ENCODE measurements around the gene SERPIND1. TPM values are rescaled to one million over a fixed set of nuclear protein-coding genes. Genes with fewer than 3 reads are reported as not detected.

The SERPIND1 gene
- polyA plus RNA-seq, 2 donors = 0.06 to 0.20 TPM

GRCh38 chr22:20834206-20834605, 60.3 kb downstream of the SERPIND1 start:
- peaks cover 0 to 10% of the 10 kb centered on the region in 2 donors for H3K36me3 ChIP-seq (ENCODE audit: control insufficient read depth in 2 of 2, insufficient read depth in 2 of 2, low read length in 1 of 2)

GRCh38 chr22:20834725-20835124, 60.8 kb downstream of the SERPIND1 start:
- H3K36me3 ChIP-seq (ENCODE audit: control insufficient read depth in 2 of 2, insufficient read depth in 2 of 2, low read length in 1 of 2) = peaks cover 0 to 10% of the 10 kb centered on the region in 2 donors

More at GRCh38 chr22:20834206-20834605, 60.3 kb downstream of the SERPIND1 start:
- H3K4me1 ChIP-seq (ENCODE audit: control insufficient read depth in 2 of 2, insufficient read depth in 2 of 2, low read length in 1 of 2) = no peaks in the 10 kb centered on the region
- no peak overlapping the region for H3K4me3 ChIP-seq (ENCODE audit: low read depth in 1 of 2, low read length in 2 of 2)
- no peaks in the 10 kb centered on the region for H3K9me3 ChIP-seq (ENCODE audit: control insufficient read depth in 2 of 2, insufficient read depth in 1 of 2, low read depth in 1 of 2, low read length in 1 of 2)
- WGBS, 2 donors = 79 to 86% methylated on average over 3 of the region's 3 CpGs
- no peak overlapping the region for H3K27ac ChIP-seq (ENCODE audit: low read depth in 2 of 2, low read length in 1 of 2)
- no peaks in the 10 kb centered on the region for H3K27me3 ChIP-seq (ENCODE audit: control insufficient read depth in 1 of 2, insufficient read depth in 2 of 2, low read length in 2 of 2)

More at GRCh38 chr22:20834725-20835124, 60.8 kb downstream of the SERPIND1 start:
- Histone ChIP-seq H3K9me3 (ENCODE audit: control insufficient read depth in 2 of 2, insufficient read depth in 1 of 2, low read depth in 1 of 2, low read length in 1 of 2) (no peaks in the 10 kb centered on the region), H3K4me3 (ENCODE audit: low read depth in 1 of 2, low read length in 2 of 2) (no peak overlapping the region), H3K27ac (ENCODE audit: low read depth in 2 of 2, low read length in 1 of 2) (no peak overlapping the region), H3K27me3 (ENCODE audit: control insufficient read depth in 1 of 2, insufficient read depth in 2 of 2, low read length in 2 of 2) (no peaks in the 10 kb centered on the region), H3K4me1 (ENCODE audit: control insufficient read depth in 2 of 2, insufficient read depth in 2 of 2, low read length in 1 of 2) (no peaks in the 10 kb centered on the region)
- 93 to 95% methylated on average over 3 of the region's 3 CpGs for WGBS, 2 donors

Other genes with a start within 250 kb of the SERPIND1 start
- 10 to 100 TPM; 21.4 to 22.8 TPM for gene PI4KA, start 84.7 kb downstream of the SERPIND1 start, polyA plus RNA-seq
- gene SNAP29, start 84.9 kb downstream of the SERPIND1 start, polyA plus RNA-seq = 10 to 100 TPM; 13.1 to 22.0 TPM
- gene CRKL, start 143.3 kb downstream of the SERPIND1 start, polyA plus RNA-seq = 10 to 100 TPM; 17.6 to 18.7 TPM
- gene AIFM3, start 193.1 kb downstream of the SERPIND1 start, polyA plus RNA-seq = 1 to 10 TPM; 1.1 to 1.7 TPM
- 10 to 100 TPM; 21.1 to 39.0 TPM for gene LZTR1, start 208.2 kb downstream of the SERPIND1 start, polyA plus RNA-seq
- gene THAP7, start 228.0 kb downstream of the SERPIND1 start, polyA plus RNA-seq = 10 to 100 TPM; 21.0 to 28.2 TPM
- gene P2RX6, start 241.1 kb downstream of the SERPIND1 start, polyA plus RNA-seq = under 1 TPM; 0.16 to 0.29 TPM

Data from esophagus (tissue), 2 donors.